Heart right ventricle (tissue), 16 donors: Measurements from ENCODE around the gene PITX2. TPM values are rescaled to one million over a fixed set of nuclear protein-coding genes. Genes with fewer than 3 reads are reported as not detected.

ENCODE experiments used
- ATAC-seq, 8 donors: fragments of 200-7000 bp; cut with Tn5 transposase; one replicate each; pipeline ENCODE4 v1.9.1; 2020; ENCODE audit warnings: mild to moderate bottlenecking in 8 of 8, moderate library complexity in 8 of 8, moderate number of reproducible peaks in 1 of 8
- DNase-seq, 2 donors: peaks; one replicate each; pipeline ENCODE4 v3.0.0-alpha.2; 2020
- H3K27ac ChIP-seq, 10 donors: fragments of 200-600 bp; sonication (generic) in 2 of 10; one replicate each; pipeline versions ENCODE4 v1.5.0 to v1.8.0; 2020 to 2022; ENCODE audit warnings: mild to moderate bottlenecking in 3 of 10
- H3K27me3 ChIP-seq, 7 donors: fragments of 200-600 bp; one replicate each; pipeline ENCODE4 v1.8.0; 2021 to 2022; ENCODE audit warnings: mild to moderate bottlenecking in 2 of 7
- H3K36me3 ChIP-seq, 9 donors: fragments of 200-600 bp; sonication (generic) in 1 of 9; one replicate each; pipeline versions ENCODE4 v1.5.0 to v1.8.0; 2020 to 2022; ENCODE audit warnings: mild to moderate bottlenecking in 2 of 9
- H3K4me1 ChIP-seq, 9 donors: fragments of 200-600 bp; sonication (generic) in 1 of 9; one replicate each; pipeline versions ENCODE4 v1.5.0 to v1.8.0; 2020 to 2022; ENCODE audit warnings: mild to moderate bottlenecking in 4 of 9
- H3K4me3 ChIP-seq, 10 donors: fragments of 200-600 bp; sonication (generic) in 2 of 10; one replicate each; pipeline versions ENCODE4 v1.5.0 to v1.8.0; 2020 to 2022; ENCODE audit warnings: mild to moderate bottlenecking in 7 of 10, moderate library complexity in 2 of 10
- H3K9me3 ChIP-seq, 11 donors: fragments of 200-600 bp in 10 of 11; sonication (generic) in 2 of 11; one replicate each; pipeline versions ENCODE4 v1.5.0 to v1.8.0; 2013 to 2022; ENCODE audit warnings: mild to moderate bottlenecking in 2 of 11, control low read depth in 1 of 11, moderate library complexity in 1 of 11
- CTCF ChIP-seq, 9 donors: fragments of 200-600 bp; sonication (generic) in 2 of 9; IDR thresholded peaks; one replicate each; pipeline versions ENCODE4 v1.5.0 to v1.8.0; 2021 to 2022; ENCODE audit warnings: antibody characterized with exemption in 9 of 9, mild to moderate bottlenecking in 5 of 9, moderate library complexity in 1 of 9
- WGBS, 2 donors: extraction: QIAGEN DNeasy Blood & Tissue Kit; methylation state at CpG; one replicate each; pipeline ENCODE4 v1.1.7; 2013; ENCODE audit warnings: inconsistent platforms in 1 of 2; 5-methylcytosine and 5-hydroxymethylcytosine counted together
- intact Hi-C, 10 donors: fragments of 100-400 bp; cut with DNase I; formaldehyde crosslinking; loops; one replicate each; pipeline versions ENCODE4 v1.11.1 to v1.14.2; 2022
- polyA plus RNA-seq, 2 donors: library from polyadenylated mRNA; stranded (reverse); fragments of 200-250 nt; gene quantifications; one replicate each; pipeline ENCODE4 v1.2.3, GENCODE V29; 2013
- total RNA-seq, 10 donors: library from RNA; stranded (reverse); fragmentation: NEBNext Ultra II Directional in 3 of 10; extraction: Animal tissue kit (Norgen Biotek cat#: 25700) in 3 of 10; gene quantifications; one replicate each; pipeline versions ENCODE4 v1.2.1 to v1.2.4, GENCODE V29; 2021 to 2023
- donor health status: Arrhythmogenic right ventricular cardiomyopathy.
- donor health status: ischemic (EF 13 %, LVEDD 7.1; RV severe dilation, severe dysfunction).
- donor health status: healthy with polysubstance abuse.
- donor health status: DM: no; HTN: yes; CAD: no.
- donor health status: DM: no; HTN: no; CAD: no.
- donor health status: ischemic (EF 25% LVEDD 6.9; RV normal size, moderate dysfunction).
- donor health status: ischemic (EF 25% LVEDD 5.7; RV mildly dilated, moderate dysfunction).
- donor health status: healthy.
- donor health status: DM: yes; HTN: yes; CAD: no.
- donor health status: Ischemic cardiomyopathy.
- donor health status: ischemic (EF 35%, LVEDD 5.7; RV mildly dilated, moderate dysfunction).
- donor health status: nonischemic (EF 11% LVEDD 7.7; RV severe dilation, severe dysfunction).
- donor health status: DM: yes; HTN: yes; CAD: no.
- donor health status: PGD.
- donor health status: ischemic (EF 29% LVEDD 5.4; RV normal size, mild dysfunction).
- donor health status: nonischemic (EF 23%, LVEDD 6.1; RV moderate dilation, normal function).

The PITX2 gene
- total and polyA plus RNA-seq, 12 donors: 0.04 to 0.57 (median 0.10) TPM; not detected in 9

- Histone ChIP-seq H3K27me3 (peaks cover 14 to 100% (median 100%) of the 10 kb centered on the region in 7 donors), H3K36me3 (no peaks in the 10 kb centered on the region), H3K9me3 (no peaks in the 10 kb centered on the region), H3K4me3 (no peak overlapping the region), H3K4me1 (peaks cover 0 to 14% (median 3%) of the 10 kb centered on the region in 9 donors), H3K27ac (no peak overlapping the region)
- 10 to 13% methylated on average over 3 of the region's 3 CpGs for WGBS, 2 donors
- no peak for ATAC-seq
- no peak for DNase-seq
- intact Hi-C loops: no loop called here
- TF ChIP-seq CTCF (IDR thresholded peaks at IDR 0.05): no peak
These were observed 9.1 kb downstream of the PITX2 start for GRCh38 chr4:110613745-110614144.

- peaks cover 0 to 11% (median 3%) of the 10 kb centered on the region in 9 donors for H3K4me1 ChIP-seq
- H3K27ac ChIP-seq: no peak overlapping the region
- intact Hi-C loops: no loop called here
- no peak for TF ChIP-seq CTCF (IDR thresholded peaks at IDR 0.05)
- no peak for ATAC-seq
- H3K27me3 ChIP-seq: peaks cover 14 to 100% (median 100%) of the 10 kb centered on the region in 7 donors
- no peak overlapping the region for H3K4me3 ChIP-seq
- no peak for DNase-seq
- no peaks in the 10 kb centered on the region for H3K36me3 ChIP-seq
- 8% methylated on average over 23 of the region's 23 CpGs for WGBS, 2 donors
- no peaks in the 10 kb centered on the region for H3K9me3 ChIP-seq
These were observed 10.1 kb downstream of the PITX2 start for GRCh38 chr4:110612631-110613269.

DNA sequence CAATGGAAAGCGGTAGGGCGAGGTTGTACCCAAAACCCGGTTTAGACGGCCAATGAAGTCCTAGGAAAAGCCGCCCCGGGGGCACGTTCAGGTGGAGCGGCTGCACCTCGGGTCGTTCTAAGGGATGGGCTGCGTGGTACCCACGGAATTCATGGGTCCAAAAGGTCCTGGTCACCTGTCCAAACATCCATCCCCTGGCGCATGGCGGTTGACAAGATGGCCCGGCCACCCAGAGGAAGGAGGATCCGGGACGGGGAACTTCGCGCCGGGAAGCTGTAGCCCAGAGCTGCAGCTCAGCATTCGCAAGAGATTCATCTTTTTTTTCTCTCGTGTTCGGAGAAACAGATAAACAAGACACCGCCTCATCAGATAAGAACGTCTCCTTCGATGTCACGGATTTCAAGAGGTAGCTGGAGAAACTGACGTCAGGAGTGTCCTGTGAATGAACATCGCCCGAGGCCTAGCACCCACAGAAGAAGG, 10.9 kb downstream of the PITX2 start:
- TF ChIP-seq CTCF (IDR thresholded peaks at IDR 0.05): no peak
- Histone ChIP-seq H3K4me3 (peak overlapping the region in 1 of 10 donors; percentile 14), H3K4me1 (peaks cover 0 to 11% (median 3%) of the 10 kb centered on the region in 9 donors), H3K27me3 (peaks cover 14 to 100% (median 100%) of the 10 kb centered on the region in 7 donors), H3K9me3 (no peaks in the 10 kb centered on the region), H3K36me3 (no peaks in the 10 kb centered on the region), H3K27ac (no peak overlapping the region)
- no peak for DNase-seq
- 5% methylated on average over 30 of the region's 30 CpGs for WGBS, 2 donors
- ATAC-seq: no peak
- intact Hi-C loops: no loop called here

DNA sequence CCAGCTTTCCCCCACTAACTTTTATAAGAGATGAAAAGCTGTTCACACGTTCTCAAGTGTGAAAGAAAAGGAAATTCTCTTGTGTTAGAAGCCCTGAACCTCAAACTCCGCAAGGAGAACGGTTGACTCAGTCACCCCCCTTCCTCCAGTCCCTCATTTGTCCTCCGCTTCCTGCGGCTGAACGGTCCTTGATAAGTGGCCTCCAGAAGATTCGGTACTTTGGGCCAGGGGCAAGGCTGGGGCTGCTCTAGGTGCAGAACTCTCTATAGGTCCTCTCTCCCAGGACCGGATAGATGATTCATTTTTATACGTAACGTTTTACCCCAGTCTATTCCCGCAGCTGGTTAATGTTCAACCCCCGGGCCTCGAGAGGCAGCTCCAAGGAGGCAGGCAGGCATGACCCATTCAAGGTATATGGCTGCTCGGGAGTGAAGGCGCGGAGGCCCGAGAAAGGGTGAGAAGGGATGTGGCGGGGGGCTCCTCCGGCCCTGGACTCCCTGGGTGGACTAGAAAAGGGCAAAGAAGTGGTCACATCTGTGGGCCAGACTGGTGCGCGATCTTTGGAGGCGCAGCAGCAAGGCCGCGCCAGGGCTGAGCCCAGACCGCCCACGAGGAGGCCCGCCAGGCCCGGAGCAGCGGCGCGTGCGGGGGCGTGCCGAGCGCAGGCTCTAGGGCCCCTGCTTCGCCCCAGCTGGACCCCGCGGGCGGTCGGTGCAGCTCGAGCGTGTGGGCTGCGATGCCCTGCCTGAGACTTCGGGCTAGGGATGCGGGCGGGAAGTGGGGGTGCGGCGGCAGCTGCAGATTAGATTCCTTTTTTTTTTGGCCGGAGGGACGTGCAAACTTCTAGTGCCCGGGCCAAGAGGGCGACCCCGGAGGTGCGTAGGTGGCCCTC, 11.7 kb downstream of the PITX2 start:
- no peaks in the 10 kb centered on the region for H3K9me3 ChIP-seq
- ATAC-seq: peak in 1 of 8 donors; percentile 62
- 3 to 4% methylated on average over 54 of the region's 54 CpGs for WGBS, 2 donors
- H3K36me3 ChIP-seq: no peaks in the 10 kb centered on the region
- peaks cover 14 to 94% (median 93%) of the 10 kb centered on the region in 7 donors for H3K27me3 ChIP-seq
- H3K4me3 ChIP-seq: peak overlapping the region in 2 of 10 donors; percentile 14 to 18
- no peak overlapping the region for H3K27ac ChIP-seq
- intact Hi-C loops: no loop called here
- no peak for TF ChIP-seq CTCF (IDR thresholded peaks at IDR 0.05)
- no peak for DNase-seq
- H3K4me1 ChIP-seq: peaks cover 0 to 11% (median 3%) of the 10 kb centered on the region in 9 donors
